Right lobe of liver (tissue), 4 donors: ENCODE results near the gene SCIN.

Experiments
- CTCF ChIP-seq, 4 donors: fragments of 200-600 bp in 3 of 4; fragments of 450-650 bp in 1 of 4; IDR thresholded peaks; one replicate each; pipeline versions ENCODE4 v1.5.1 to v1.8.0; 2016 to 2022; ENCODE audit warnings: antibody characterized with exemption in 4 of 4, mild to moderate bottlenecking in 2 of 4
- POLR2A ChIP-seq: fragments of 450-650 bp; IDR thresholded peaks from one replicate; pipeline ENCODE4 v1.6.1; 2017; ENCODE audit warnings: antibody characterized with exemption, mild to moderate bottlenecking
- donor health status: DM: no; HTN: no; CAD: no.
- donor health status: DM: no; HTN: no; CAD: no.
- donor health status: DM: no; HTN: yes; CAD: no.

GRCh38 chr7:12595148-12595547 lies 24.6 kb downstream of the SCIN start:
- TF ChIP-seq CTCF (IDR thresholded peaks at IDR 0.05): no peak
- no peak for TF ChIP-seq POLR2A
